Gastrocnemius medialis (tissue), 4 donors: Measurements from ENCODE around the gene MFN1. TPM values are rescaled to one million over a fixed set of nuclear protein-coding genes. Genes with fewer than 3 reads are reported as not detected.

ENCODE experiments used
- ATAC-seq, 2 donors: fragments of 150-250 bp; one replicate each; pipeline ENCODE4 v1.9.1; 2016
- DNase-seq, 2 donors: peaks; one replicate each; pipeline ENCODE4 v3.0.0-alpha.2; 2019
- H3K27ac ChIP-seq, 4 donors: fragments of 200-600 bp; sonication (generic); 1 replicate in 1 of 4; 2 replicates in 3 of 4; pipeline ENCODE4 v1.5.1; 2016 to 2018; ENCODE audit warnings: mild to moderate bottlenecking in 2 of 4, moderate library complexity in 1 of 4
- H3K27me3 ChIP-seq, 3 donors: fragments of 200-600 bp; sonication (generic) in 2 of 3; 1 replicate in 1 of 3; 2 replicates in 2 of 3; pipeline versions ENCODE4 v1.5.1 to v1.6.0; 2016 to 2019; ENCODE audit warnings: mild to moderate bottlenecking in 1 of 3, moderate library complexity in 1 of 3
- H3K36me3 ChIP-seq, 2 donors: fragments of 200-600 bp; sonication (generic) in 1 of 2; one replicate each; pipeline ENCODE4 v1.5.1; 2017 to 2018
- H3K4me1 ChIP-seq, 2 donors: fragments of 200-600 bp; sonication (generic) in 1 of 2; one replicate each; pipeline ENCODE4 v1.5.1; 2016 to 2017; ENCODE audit warnings: mild to moderate bottlenecking in 2 of 2
- H3K4me3 ChIP-seq, 4 donors: fragments of 200-600 bp; sonication (generic) in 3 of 4; 1 replicate in 1 of 4; 2 replicates in 3 of 4; pipeline ENCODE4 v1.5.1; 2016 to 2019; ENCODE audit warnings: mild to moderate bottlenecking in 2 of 4
- H3K9me3 ChIP-seq, 3 donors: fragments of 200-600 bp; sonication (generic) in 2 of 3; 1 replicate in 1 of 3; 2 replicates in 2 of 3; pipeline ENCODE4 v1.5.1; 2016 to 2019
- POLR2A ChIP-seq, 2 donors: fragments of 450-650 bp; IDR thresholded peaks; one replicate each; pipeline ENCODE4 v1.6.1; 2017; ENCODE audit warnings: antibody characterized with exemption in 2 of 2, mild to moderate bottlenecking in 2 of 2, moderate library complexity in 2 of 2
- in situ Hi-C, 4 donors: fragments of 200-750 bp; cut with MboI; loops; one replicate each; pipeline versions ENCODE4 v1.15.0 to v1.8.0; 2017; ENCODE audit warnings: low sequenced_read_pairs in 4 of 4
- intact Hi-C: fragments of 100-400 bp; cut with DNase I; formaldehyde crosslinking; loops from one replicate; pipeline ENCODE4 v1.15.1; 2023; ENCODE audit warnings: low total_unique reads
- total RNA-seq, 4 donors: library from RNA; depleted of rRNA; stranded (reverse); fragments of >200 nt; gene quantifications; one replicate each; pipeline versions ENCODE4 v1.1.0 to v1.2.3, GENCODE V29; 2016
- TF ChIP-seq, protein P1 (sequence below), 5 experiments: fragments of 450-650 bp in 3 of 5; fragments of 200-600 bp in 2 of 5; sonication (generic) in 2 of 5; IDR thresholded peaks in 4 of 5; conservative IDR thresholded peaks in 1 of 5; 1 replicate in 4 of 5; 2 replicates in 1 of 5; pipeline ENCODE4 v1.5.1; 2016 to 2019; ENCODE audit warnings: antibody characterized with exemption in 5 of 5, mild to moderate bottlenecking in 3 of 5, moderate library complexity in 3 of 5

Gene MFN1
- total RNA-seq, 4 donors from 2014 or later: 27.2 to 37.1 (median 32.9) TPM

DNA sequence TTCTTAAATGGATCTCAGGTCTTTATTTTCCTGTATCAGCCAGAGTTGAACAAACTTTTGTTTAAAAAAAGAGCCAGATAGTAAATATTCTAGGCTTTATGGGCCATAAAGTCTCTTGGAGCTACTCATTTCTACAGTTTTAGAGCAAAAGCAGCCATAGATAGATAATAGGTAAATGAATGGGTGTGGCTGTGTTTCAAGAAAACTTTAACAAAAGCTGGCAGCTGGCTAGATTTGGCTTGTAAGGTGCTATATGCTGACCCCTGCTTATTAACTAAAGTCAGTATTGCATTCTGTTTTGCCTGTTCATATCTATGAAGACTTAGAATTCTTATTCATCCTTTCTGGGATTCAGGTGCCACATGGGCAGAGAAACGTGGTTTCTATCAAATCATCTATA, 29.0 kb downstream of the MFN1 start:
- ATAC-seq: no peak
- no peak for DNase-seq
- TF ChIP-seq, protein P1, sequence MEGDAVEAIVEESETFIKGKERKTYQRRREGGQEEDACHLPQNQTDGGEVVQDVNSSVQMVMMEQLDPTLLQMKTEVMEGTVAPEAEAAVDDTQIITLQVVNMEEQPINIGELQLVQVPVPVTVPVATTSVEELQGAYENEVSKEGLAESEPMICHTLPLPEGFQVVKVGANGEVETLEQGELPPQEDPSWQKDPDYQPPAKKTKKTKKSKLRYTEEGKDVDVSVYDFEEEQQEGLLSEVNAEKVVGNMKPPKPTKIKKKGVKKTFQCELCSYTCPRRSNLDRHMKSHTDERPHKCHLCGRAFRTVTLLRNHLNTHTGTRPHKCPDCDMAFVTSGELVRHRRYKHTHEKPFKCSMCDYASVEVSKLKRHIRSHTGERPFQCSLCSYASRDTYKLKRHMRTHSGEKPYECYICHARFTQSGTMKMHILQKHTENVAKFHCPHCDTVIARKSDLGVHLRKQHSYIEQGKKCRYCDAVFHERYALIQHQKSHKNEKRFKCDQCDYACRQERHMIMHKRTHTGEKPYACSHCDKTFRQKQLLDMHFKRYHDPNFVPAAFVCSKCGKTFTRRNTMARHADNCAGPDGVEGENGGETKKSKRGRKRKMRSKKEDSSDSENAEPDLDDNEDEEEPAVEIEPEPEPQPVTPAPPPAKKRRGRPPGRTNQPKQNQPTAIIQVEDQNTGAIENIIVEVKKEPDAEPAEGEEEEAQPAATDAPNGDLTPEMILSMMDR (IDR thresholded peaks at IDR 0.05 in 4 of 5, conservative IDR thresholded peaks at IDR 0.05 in 1 of 5): no peak
- no peak for TF ChIP-seq POLR2A (IDR thresholded peaks at IDR 0.05)
- in situ Hi-C loops (no loop called here), intact Hi-C loops (no loop called here)
- H3K4me1 ChIP-seq: no peaks in the 10 kb centered on the region
- no peak overlapping the region for H3K4me3 ChIP-seq
- no peaks in the 10 kb centered on the region for H3K9me3 ChIP-seq
- no peaks in the 10 kb centered on the region for H3K27me3 ChIP-seq
- H3K27ac ChIP-seq: no peak overlapping the region
- H3K36me3 ChIP-seq: peaks cover 0 to 65% of the 10 kb centered on the region in 2 donors

DNA sequence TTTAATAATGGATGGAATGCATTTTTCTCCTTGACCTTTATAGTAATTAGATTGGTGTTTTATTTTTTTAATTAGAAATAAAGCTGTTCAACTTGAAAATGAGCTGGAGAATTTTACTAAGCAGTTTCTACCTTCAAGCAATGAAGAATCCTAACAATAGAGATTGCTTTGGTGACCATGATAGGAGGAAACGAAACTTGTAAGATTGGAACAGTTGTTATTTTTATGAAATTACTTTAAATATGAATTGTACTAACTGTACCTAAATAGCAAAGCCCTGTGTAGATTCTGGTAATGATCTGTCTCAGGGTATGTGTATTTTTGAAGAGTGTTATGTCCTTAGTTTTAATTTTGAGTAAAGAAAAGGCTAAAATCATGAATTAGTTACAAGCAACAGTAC, 44.4 kb downstream of the MFN1 start:
- peaks cover 0 to 76% of the 10 kb centered on the region in 2 donors for H3K36me3 ChIP-seq
- no peak overlapping the region for H3K27ac ChIP-seq
- H3K4me1 ChIP-seq: no peaks in the 10 kb centered on the region
- DNase-seq (no peak), ATAC-seq (no peak)
- intact Hi-C loops: no loop called here
- no peak overlapping the region for H3K4me3 ChIP-seq
- no peak for TF ChIP-seq POLR2A (IDR thresholded peaks at IDR 0.05)
- TF ChIP-seq, protein P1 (IDR thresholded peaks at IDR 0.05 in 4 of 5, conservative IDR thresholded peaks at IDR 0.05 in 1 of 5): no peak
- no peaks in the 10 kb centered on the region for H3K27me3 ChIP-seq
- in situ Hi-C loops: no loop called here
- H3K9me3 ChIP-seq: no peaks in the 10 kb centered on the region

DNA sequence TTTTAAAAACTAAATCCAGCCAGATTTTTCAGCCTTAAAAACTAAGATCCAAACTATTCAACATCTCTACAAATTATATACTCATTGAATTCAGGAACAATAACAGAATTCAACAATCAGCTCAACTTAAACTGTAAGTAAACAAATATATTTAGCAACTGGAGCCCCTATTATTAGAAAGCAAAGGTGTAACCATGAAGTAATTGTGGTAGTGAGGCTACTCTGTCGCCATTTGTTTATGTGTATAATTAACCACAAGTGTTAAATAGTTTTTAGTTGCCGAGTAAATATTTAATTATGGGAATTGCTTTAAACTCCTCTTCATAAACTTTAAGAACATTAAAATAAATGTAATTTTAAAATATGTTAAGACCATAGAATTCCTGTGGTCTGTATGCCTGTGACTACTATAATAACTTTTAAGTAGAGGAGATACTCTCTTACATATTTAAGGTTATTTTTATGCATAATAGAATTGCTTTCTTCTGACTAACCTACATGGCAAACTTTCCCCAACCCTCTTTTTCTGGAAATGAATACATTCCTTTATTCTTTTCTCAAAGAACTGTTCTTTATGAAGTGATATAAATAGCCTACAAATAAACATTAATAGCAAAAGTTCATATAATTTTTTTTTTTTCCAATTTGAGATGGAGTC, 51.2 kb downstream of the MFN1 start:
- ATAC-seq: no peak
- intact Hi-C loops: no loop called here

DNA sequence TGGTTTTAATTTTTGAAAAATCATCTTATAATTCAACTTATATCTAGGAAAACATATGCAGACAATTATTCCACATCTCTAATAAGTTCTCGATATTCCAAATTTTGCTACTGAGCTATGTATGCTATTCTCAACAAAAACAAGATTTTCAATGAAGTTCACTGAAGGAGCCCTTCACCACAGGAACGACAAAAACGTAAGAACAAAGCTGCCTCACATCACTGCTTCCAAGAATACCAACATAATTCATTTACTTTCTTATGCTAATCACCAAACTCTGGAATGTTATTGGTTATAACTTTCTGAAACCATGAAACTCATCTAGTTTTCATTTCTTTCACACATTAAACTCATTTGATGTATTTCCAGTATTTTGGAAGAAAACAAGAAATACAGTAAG, 54.1 kb downstream of the MFN1 start:
- H3K27ac ChIP-seq: no peak overlapping the region
- ATAC-seq (no peak), DNase-seq (no peak)
- in situ Hi-C loops (no loop called here), intact Hi-C loops (no loop called here)
- no peaks in the 10 kb centered on the region for H3K4me1 ChIP-seq
- no peaks in the 10 kb centered on the region for H3K36me3 ChIP-seq
- no peak overlapping the region for H3K4me3 ChIP-seq
- H3K27me3 ChIP-seq: no peaks in the 10 kb centered on the region
- no peaks in the 10 kb centered on the region for H3K9me3 ChIP-seq
- TF ChIP-seq, protein P1 (IDR thresholded peaks at IDR 0.05 in 4 of 5, conservative IDR thresholded peaks at IDR 0.05 in 1 of 5): no peak
- no peak for TF ChIP-seq POLR2A (IDR thresholded peaks at IDR 0.05)

More for the DNA sequence above, 51.2 kb downstream of the MFN1 start:
- peaks cover 0 to 12% of the 10 kb centered on the region in 2 donors for H3K36me3 ChIP-seq
- no peaks in the 10 kb centered on the region for H3K9me3 ChIP-seq
- H3K27ac ChIP-seq: no peak overlapping the region
- no peaks in the 10 kb centered on the region for H3K4me1 ChIP-seq
- H3K27me3 ChIP-seq: no peaks in the 10 kb centered on the region
- no peak for TF ChIP-seq POLR2A (IDR thresholded peaks at IDR 0.05)
- TF ChIP-seq, protein P1 (IDR thresholded peaks at IDR 0.05 in 4 of 5, conservative IDR thresholded peaks at IDR 0.05 in 1 of 5): no peak
- DNase-seq: no peak
- no peak overlapping the region for H3K4me3 ChIP-seq
- in situ Hi-C loops: no loop called here

DNA sequence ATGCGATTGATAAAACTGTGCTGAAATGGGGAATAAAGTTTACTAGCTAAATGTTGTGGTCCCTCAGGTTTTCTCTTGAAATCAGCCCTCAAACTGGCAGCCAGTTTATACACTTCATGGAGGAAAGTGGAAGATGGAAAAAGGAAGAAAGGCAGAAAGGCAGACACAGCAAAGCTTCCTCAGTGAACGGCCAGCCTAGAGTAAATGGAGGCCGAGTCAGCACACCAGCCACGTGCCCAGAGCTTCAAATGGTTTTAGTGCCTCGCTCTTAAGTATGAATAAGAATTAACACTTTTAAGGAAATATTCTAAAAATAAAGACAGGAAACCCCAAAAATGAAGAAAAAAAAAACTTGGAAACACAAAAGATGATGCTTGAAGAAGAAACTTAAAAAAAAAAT, 55.5 kb downstream of the MFN1 start:
- no peaks in the 10 kb centered on the region for H3K27me3 ChIP-seq
- H3K4me3 ChIP-seq: no peak overlapping the region
- H3K36me3 ChIP-seq: peaks cover 0 to 4% of the 10 kb centered on the region in 2 donors
- in situ Hi-C loops (no loop called here), intact Hi-C loops (no loop called here)
- H3K27ac ChIP-seq: no peak overlapping the region
- ATAC-seq (no peak), DNase-seq (no peak)
- H3K4me1 ChIP-seq: no peaks in the 10 kb centered on the region
- no peaks in the 10 kb centered on the region for H3K9me3 ChIP-seq
- no peak for TF ChIP-seq POLR2A (IDR thresholded peaks at IDR 0.05)
- TF ChIP-seq, protein P1 (IDR thresholded peaks at IDR 0.05 in 4 of 5, conservative IDR thresholded peaks at IDR 0.05 in 1 of 5): no peak
